Gastrocnemius medialis (tissue), 4 donors: ENCODE results near the gene JAK3. TPM values are rescaled to one million over a fixed set of nuclear protein-coding genes. Genes with fewer than 3 reads are reported as not detected.

Experiments used
- ATAC-seq, 2 donors: fragments of 150-250 bp; one replicate each; pipeline ENCODE4 v1.9.1; 2016
- DNase-seq, 2 donors: peaks; one replicate each; pipeline ENCODE4 v3.0.0-alpha.2; 2019
- H3K27ac ChIP-seq, 4 donors: fragments of 200-600 bp; sonication (generic); 1 replicate in 1 of 4; 2 replicates in 3 of 4; pipeline ENCODE4 v1.5.1; 2016 to 2018; ENCODE audit warnings: mild to moderate bottlenecking in 2 of 4, moderate library complexity in 1 of 4
- H3K27me3 ChIP-seq, 3 donors: fragments of 200-600 bp; sonication (generic) in 2 of 3; 1 replicate in 1 of 3; 2 replicates in 2 of 3; pipeline versions ENCODE4 v1.5.1 to v1.6.0; 2016 to 2019; ENCODE audit warnings: mild to moderate bottlenecking in 1 of 3, moderate library complexity in 1 of 3
- H3K36me3 ChIP-seq, 2 donors: fragments of 200-600 bp; sonication (generic) in 1 of 2; one replicate each; pipeline ENCODE4 v1.5.1; 2017 to 2018
- H3K4me1 ChIP-seq, 2 donors: fragments of 200-600 bp; sonication (generic) in 1 of 2; one replicate each; pipeline ENCODE4 v1.5.1; 2016 to 2017; ENCODE audit warnings: mild to moderate bottlenecking in 2 of 2
- H3K4me3 ChIP-seq, 4 donors: fragments of 200-600 bp; sonication (generic) in 3 of 4; 1 replicate in 1 of 4; 2 replicates in 3 of 4; pipeline ENCODE4 v1.5.1; 2016 to 2019; ENCODE audit warnings: mild to moderate bottlenecking in 2 of 4
- H3K9me3 ChIP-seq, 3 donors: fragments of 200-600 bp; sonication (generic) in 2 of 3; 1 replicate in 1 of 3; 2 replicates in 2 of 3; pipeline ENCODE4 v1.5.1; 2016 to 2019
- POLR2A ChIP-seq, 2 donors: fragments of 450-650 bp; IDR thresholded peaks; one replicate each; pipeline ENCODE4 v1.6.1; 2017; ENCODE audit warnings: antibody characterized with exemption in 2 of 2, mild to moderate bottlenecking in 2 of 2, moderate library complexity in 2 of 2
- in situ Hi-C, 4 donors: fragments of 200-750 bp; cut with MboI; loops; one replicate each; pipeline versions ENCODE4 v1.15.0 to v1.8.0; 2017; ENCODE audit warnings: low sequenced_read_pairs in 4 of 4
- intact Hi-C: fragments of 100-400 bp; cut with DNase I; formaldehyde crosslinking; loops from one replicate; pipeline ENCODE4 v1.15.1; 2023; ENCODE audit warnings: low total_unique reads
- total RNA-seq, 4 donors: library from RNA; depleted of rRNA; stranded (reverse); fragments of >200 nt; gene quantifications; one replicate each; pipeline versions ENCODE4 v1.1.0 to v1.2.3, GENCODE V29; 2016
- TF ChIP-seq, protein P1 (sequence below), 5 experiments: fragments of 450-650 bp in 3 of 5; fragments of 200-600 bp in 2 of 5; sonication (generic) in 2 of 5; IDR thresholded peaks in 4 of 5; conservative IDR thresholded peaks in 1 of 5; 1 replicate in 4 of 5; 2 replicates in 1 of 5; pipeline ENCODE4 v1.5.1; 2016 to 2019; ENCODE audit warnings: antibody characterized with exemption in 5 of 5, mild to moderate bottlenecking in 3 of 5, moderate library complexity in 3 of 5

The JAK3 gene
- total RNA-seq, 4 donors from 2014 or later = 0.55 to 1.6 (median 1.2) TPM

DNA sequence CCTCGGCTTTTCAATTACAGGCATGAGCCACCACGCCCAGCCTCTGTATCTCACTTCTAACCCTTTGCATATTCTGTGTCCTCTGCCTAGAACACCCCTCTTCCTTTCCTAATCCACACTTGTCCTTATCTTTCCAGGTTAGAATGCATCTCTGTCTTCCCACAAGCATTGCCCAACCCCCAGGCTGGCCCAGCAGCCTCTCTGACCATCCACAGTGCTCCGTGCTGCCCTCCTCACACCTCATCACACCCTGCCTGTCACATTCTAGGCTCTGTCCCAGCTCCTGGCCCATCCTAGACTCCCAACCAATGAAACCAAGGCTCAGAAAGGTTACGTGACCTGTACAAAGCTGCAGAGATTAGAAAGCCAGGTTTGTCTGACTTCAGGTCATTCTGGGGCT, 11.3 kb downstream of the JAK3 start:
- H3K27ac ChIP-seq = no peak overlapping the region
- H3K9me3 ChIP-seq = no peaks in the 10 kb centered on the region
- H3K4me3 ChIP-seq = no peak overlapping the region
- intact Hi-C loops = no loop called here
- ATAC-seq (no peak), DNase-seq (no peak)
- no peaks in the 10 kb centered on the region for H3K36me3 ChIP-seq
- in situ Hi-C loops = no loop called here
- TF ChIP-seq, protein P1, sequence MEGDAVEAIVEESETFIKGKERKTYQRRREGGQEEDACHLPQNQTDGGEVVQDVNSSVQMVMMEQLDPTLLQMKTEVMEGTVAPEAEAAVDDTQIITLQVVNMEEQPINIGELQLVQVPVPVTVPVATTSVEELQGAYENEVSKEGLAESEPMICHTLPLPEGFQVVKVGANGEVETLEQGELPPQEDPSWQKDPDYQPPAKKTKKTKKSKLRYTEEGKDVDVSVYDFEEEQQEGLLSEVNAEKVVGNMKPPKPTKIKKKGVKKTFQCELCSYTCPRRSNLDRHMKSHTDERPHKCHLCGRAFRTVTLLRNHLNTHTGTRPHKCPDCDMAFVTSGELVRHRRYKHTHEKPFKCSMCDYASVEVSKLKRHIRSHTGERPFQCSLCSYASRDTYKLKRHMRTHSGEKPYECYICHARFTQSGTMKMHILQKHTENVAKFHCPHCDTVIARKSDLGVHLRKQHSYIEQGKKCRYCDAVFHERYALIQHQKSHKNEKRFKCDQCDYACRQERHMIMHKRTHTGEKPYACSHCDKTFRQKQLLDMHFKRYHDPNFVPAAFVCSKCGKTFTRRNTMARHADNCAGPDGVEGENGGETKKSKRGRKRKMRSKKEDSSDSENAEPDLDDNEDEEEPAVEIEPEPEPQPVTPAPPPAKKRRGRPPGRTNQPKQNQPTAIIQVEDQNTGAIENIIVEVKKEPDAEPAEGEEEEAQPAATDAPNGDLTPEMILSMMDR (IDR thresholded peaks at IDR 0.05 in 4 of 5, conservative IDR thresholded peaks at IDR 0.05 in 1 of 5) = no peak
- TF ChIP-seq POLR2A (IDR thresholded peaks at IDR 0.05) = no peak
- no peaks in the 10 kb centered on the region for H3K4me1 ChIP-seq
- H3K27me3 ChIP-seq = peaks cover 36 to 45% (median 36%) of the 10 kb centered on the region in 3 donors

DNA sequence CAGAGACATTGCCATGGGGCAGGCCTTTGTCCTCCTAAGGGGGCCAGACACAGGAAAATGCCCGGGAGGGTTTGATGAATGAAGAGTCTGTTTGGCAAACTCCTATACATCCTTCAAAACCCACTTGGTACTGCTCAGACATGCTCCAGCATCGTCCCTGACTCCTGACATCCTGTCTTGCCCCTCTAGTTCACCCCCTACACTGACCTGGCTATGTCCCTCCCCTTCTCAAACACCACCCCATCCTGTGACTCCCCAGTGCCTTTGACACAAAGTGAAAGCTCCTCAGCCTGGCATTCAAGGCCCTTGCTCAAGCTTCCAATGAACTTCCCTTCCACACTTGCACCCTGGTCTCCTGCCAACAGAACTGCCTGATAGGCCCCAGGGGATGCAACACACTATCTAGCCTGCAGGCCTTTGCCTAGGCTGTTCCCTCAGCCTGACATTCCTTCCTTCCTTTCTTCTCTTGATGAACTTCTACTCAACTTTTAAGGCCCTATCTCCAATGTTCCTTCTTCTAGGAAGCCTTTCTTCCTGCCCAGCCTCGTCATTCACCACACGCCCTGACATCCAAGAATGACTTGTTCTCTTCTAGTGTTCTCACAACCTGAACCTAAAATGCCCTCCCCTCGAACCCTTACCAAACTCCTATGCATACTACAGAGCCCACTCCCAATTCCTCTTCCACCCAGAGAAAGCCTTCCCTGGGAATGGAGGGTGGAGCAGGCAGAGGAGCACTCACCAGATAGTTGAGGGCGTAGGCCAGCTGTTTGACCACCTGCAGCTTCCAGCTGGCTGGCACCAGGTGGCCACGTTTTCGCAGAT, 12.4 kb downstream of the JAK3 start:
- intact Hi-C loops (no loop called here), in situ Hi-C loops (no loop called here)
- Histone ChIP-seq H3K4me1 (no peaks in the 10 kb centered on the region), H3K36me3 (no peaks in the 10 kb centered on the region), H3K9me3 (no peaks in the 10 kb centered on the region), H3K27me3 (peaks cover 31 to 44% (median 39%) of the 10 kb centered on the region in 3 donors), H3K4me3 (no peak overlapping the region), H3K27ac (no peak overlapping the region)
- TF ChIP-seq POLR2A (IDR thresholded peaks at IDR 0.05) = no peak
- TF ChIP-seq, protein P1 (IDR thresholded peaks at IDR 0.05 in 4 of 5, conservative IDR thresholded peaks at IDR 0.05 in 1 of 5) = no peak
- DNase-seq (no peak), ATAC-seq (no peak)

DNA sequence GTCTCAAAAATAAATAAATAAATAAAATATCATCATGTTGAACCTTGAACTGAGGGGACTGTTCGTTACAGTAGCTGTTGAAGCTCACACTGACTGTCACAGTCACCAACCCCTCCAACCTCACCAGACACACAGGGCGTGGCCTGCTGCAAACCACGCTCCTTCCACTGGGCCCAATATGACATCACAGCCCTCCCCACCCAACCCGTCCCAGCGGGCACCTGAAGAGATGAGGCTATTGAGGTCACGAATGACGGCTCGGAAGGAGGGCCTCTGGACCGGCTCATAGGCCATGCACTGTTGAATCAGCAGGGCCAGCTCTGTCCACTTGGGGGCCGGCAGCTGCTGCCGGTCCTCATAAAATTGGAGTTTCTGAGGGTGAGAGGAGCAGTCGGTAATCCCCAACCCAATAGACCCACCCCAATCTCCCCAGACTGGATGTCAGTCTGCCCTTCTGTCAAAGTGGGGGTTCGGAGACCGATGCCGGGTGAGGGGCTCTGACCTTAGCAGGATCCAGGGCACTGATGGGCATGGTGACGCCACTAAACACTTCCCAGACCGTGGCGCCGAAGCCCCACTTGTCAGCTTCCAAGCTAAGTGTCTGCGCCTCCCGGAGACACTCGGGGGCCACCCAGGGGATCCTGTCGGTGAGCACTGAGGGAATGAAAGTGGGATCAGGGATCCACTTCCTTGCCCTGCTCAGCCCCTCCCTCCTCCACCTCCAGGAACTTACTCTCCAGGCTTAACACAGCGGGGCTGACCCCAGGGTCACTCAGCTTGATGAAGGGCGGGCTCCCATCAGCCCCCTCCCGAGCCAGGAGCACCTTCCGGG, 13.2 kb downstream of the JAK3 start:
- Histone ChIP-seq H3K27ac (no peak overlapping the region), H3K4me3 (no peak overlapping the region), H3K9me3 (no peaks in the 10 kb centered on the region), H3K4me1 (no peaks in the 10 kb centered on the region), H3K36me3 (no peaks in the 10 kb centered on the region), H3K27me3 (peaks cover 34 to 46% (median 40%) of the 10 kb centered on the region in 3 donors)
- intact Hi-C loops = no loop called here
- ATAC-seq (no peak), DNase-seq (no peak)
- no peak for TF ChIP-seq POLR2A (IDR thresholded peaks at IDR 0.05)
- TF ChIP-seq, protein P1 (IDR thresholded peaks at IDR 0.05 in 4 of 5, conservative IDR thresholded peaks at IDR 0.05 in 1 of 5) = no peak
- in situ Hi-C loops = no loop called here

DNA sequence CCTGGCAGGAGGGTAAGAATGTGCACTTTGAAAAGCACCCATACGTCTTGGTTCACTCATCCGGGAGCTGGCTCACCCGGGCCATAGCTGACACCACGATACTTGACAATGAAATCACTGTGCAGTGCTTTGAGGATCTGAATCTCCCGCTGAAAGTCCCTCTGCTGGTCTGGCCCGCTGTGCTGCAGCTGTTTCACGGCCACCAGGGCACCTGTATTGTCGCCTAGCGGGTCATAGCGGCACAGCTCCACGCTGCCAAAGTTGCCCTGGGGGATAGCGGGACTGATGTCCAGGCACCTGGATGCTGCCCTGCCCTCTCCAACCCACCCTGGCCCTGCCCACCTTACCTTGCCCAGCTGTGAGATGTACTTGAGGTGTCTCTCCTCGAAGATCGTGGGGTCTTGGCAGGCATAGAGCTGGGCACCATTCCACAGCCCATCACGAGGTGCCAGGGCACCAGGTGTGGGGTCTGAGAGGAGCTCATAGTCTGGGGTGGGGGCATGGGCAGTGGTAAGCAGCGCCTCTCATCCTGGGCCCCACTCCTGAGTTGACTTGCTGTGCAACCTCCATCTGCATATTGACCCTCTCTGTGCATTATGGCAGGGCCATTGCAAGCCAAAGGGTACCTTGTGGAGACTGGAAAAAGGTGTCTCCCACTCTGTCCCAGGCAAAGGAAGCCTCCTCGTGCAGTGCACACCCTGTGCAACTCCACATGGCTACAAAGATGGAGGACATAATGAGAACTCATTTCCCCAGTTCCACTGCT, 15.2 kb downstream of the JAK3 start:
- TF ChIP-seq POLR2A (IDR thresholded peaks at IDR 0.05) = no peak
- TF ChIP-seq, protein P1 (IDR thresholded peaks at IDR 0.05 in 4 of 5, conservative IDR thresholded peaks at IDR 0.05 in 1 of 5) = no peak
- intact Hi-C loops = no loop called here
- H3K27ac ChIP-seq = no peak overlapping the region
- no peaks in the 10 kb centered on the region for H3K36me3 ChIP-seq
- in situ Hi-C loops = no loop called here
- no peak for ATAC-seq
- peaks cover 42 to 50% (median 42%) of the 10 kb centered on the region in 3 donors for H3K27me3 ChIP-seq
- H3K4me1 ChIP-seq = no peaks in the 10 kb centered on the region
- no peak overlapping the region for H3K4me3 ChIP-seq
- DNase-seq = no peak
- no peaks in the 10 kb centered on the region for H3K9me3 ChIP-seq
